ENCODE measurements around the gene DNM2.

DNA sequence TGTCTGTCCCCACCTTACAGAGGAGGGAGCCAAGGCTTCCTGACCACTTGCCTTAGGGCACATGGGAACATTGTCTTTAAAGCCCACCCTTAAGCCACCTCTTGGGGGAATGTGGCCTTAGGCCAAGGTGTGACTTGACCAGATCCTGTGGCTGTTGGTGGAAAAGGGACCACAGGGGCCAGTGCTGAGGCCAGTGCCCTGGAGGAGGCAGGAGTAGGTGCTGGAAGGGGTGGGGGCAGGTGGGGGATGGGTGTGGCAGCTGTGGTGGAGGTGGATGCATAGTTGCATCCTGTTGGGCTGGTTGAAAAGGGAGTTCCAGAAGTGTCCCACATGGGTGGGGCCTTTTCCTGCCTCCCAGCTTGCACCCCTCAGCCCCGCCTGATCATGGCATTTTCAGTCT is 44.8 kb downstream of the DNM2 start:
- TF ChIP-seq MYC (IDR thresholded peaks at IDR 0.05; ENCODE audit: low read depth, low read length) = no peak
- TF ChIP-seq CTCF (IDR thresholded peaks at IDR 0.05; ENCODE audit: low read depth, low read length) = no peak
